Activated CD8-positive, alpha-beta memory T cell treated with anti-CD3 and anti-CD28 coated beads, Interleukin-2, amount 10 ng/mL, durations not matched to agents 7 days and 5 days (primary cell): ENCODE results near the gene STARD13. TPM values are rescaled to one million over a fixed set of nuclear protein-coding genes. Genes with fewer than 3 reads are reported as not detected.

Experiments used
- ATAC-seq: fragments of 150-1000 bp; cut with Tn5 transposase; one replicate; pipeline ENCODE4 v1.10.0; 2021; ENCODE audit warnings: moderate library complexity
- CTCF ChIA-PET: fragments of 350-600 bp; sonication (Branson Sonifier 250); formaldehyde crosslinking; loops from one replicate; lab custom pipeline; 2021; ENCODE audit warnings: antibody characterized with exemption; lab: Charles Lee
- DNase-seq: peaks from one replicate; pipeline ENCODE4 v3.0.0-alpha.2; 2020
- H3K27ac Mint-ChIP-seq: one replicate; pipeline ENCODE4 v1.8.0; 2021; ENCODE audit warnings: mild to moderate bottlenecking, mixed read lengths
- H3K27me3 Mint-ChIP-seq: one replicate; pipeline ENCODE4 v1.8.0; 2021; ENCODE audit warnings: mixed read lengths
- H3K36me3 Mint-ChIP-seq: one replicate; pipeline ENCODE4 v1.8.0; 2021; ENCODE audit warnings: mild to moderate bottlenecking, mixed read lengths
- H3K4me1 Mint-ChIP-seq: one replicate; pipeline ENCODE4 v1.8.0; 2021; ENCODE audit warnings: mixed read lengths
- H3K4me3 Mint-ChIP-seq: one replicate; pipeline ENCODE4 v1.8.0; 2021; ENCODE audit warnings: mild to moderate bottlenecking, moderate library complexity, mixed read lengths
- H3K9me3 Mint-ChIP-seq: one replicate; pipeline ENCODE4 v1.8.0; 2022; ENCODE audit warnings: low read depth, mixed read lengths
- total RNA-seq, 2 experiments: library from RNA; stranded (reverse); gene quantifications; one replicate each; pipeline ENCODE4 v1.2.3, GENCODE V29; 2021

STARD13 gene
- total RNA-seq, 2 experiments from 2014 or later: 1.2 to 1.5 TPM

DNA sequence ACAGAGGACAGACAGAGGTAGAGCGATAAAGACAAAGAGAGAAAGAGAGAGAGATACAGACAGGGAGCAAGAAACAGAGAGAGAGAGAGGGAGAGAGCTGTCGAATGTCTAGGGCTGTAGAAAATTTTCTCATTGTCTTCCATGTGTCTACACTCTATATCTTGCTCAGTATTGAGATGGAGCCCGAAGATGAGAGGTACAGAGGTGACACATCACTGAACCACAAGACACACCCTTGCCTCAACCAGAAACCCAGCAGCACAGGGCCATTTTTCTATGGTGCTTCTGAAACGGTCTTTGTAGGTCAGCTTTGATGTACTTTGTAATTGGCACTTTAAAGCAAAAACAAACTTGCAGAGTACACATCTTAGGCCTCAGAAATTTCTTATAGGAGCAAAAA is 157.4 kb downstream of the STARD13 start:
- Mint-ChIP-seq H3K4me1 (peaks cover 9% of the 10 kb centered on the region), H3K36me3 (no peaks in the 10 kb centered on the region), H3K4me3 (no peak overlapping the region), H3K9me3 (no peaks in the 10 kb centered on the region), H3K27me3 (no peaks in the 10 kb centered on the region), H3K27ac (no peak overlapping the region)
- DNase-seq: no peak
- CTCF ChIA-PET: no interaction called here
- ATAC-seq: peak; percentile 47

DNA sequence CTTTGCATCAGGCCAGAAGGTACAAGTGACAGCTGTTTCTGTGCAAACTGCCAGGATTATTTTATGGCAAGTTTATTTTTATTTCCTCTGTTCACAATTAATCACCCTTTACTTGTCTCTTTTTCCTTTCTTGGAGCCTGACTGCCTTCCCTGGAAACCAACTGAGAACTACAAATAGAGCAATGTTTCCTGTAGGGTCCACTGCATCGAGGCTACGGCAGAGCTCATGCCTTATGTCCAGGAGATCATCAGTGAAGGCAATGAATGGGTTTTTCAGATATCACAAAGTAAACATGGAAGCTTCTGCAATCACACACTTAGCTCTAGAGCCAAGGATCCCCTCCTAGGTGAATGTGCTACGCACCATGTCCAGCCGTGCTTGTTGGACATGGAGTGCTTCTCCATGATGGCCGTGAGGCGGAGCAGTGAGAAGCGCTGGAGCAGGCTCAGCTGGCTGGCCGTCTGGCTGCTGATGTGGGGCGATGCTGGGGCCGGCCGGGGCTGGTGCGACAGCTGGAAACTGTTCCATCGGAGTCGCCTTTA is 158.5 kb downstream of the STARD13 start:
- no peak for ATAC-seq
- CTCF ChIA-PET: no interaction called here
- Mint-ChIP-seq H3K36me3 (no peaks in the 10 kb centered on the region), H3K4me3 (no peak overlapping the region), H3K9me3 (no peaks in the 10 kb centered on the region), H3K27ac (no peak overlapping the region), H3K27me3 (no peaks in the 10 kb centered on the region), H3K4me1 (peaks cover 9% of the 10 kb centered on the region)
- DNase-seq: no peak

DNA sequence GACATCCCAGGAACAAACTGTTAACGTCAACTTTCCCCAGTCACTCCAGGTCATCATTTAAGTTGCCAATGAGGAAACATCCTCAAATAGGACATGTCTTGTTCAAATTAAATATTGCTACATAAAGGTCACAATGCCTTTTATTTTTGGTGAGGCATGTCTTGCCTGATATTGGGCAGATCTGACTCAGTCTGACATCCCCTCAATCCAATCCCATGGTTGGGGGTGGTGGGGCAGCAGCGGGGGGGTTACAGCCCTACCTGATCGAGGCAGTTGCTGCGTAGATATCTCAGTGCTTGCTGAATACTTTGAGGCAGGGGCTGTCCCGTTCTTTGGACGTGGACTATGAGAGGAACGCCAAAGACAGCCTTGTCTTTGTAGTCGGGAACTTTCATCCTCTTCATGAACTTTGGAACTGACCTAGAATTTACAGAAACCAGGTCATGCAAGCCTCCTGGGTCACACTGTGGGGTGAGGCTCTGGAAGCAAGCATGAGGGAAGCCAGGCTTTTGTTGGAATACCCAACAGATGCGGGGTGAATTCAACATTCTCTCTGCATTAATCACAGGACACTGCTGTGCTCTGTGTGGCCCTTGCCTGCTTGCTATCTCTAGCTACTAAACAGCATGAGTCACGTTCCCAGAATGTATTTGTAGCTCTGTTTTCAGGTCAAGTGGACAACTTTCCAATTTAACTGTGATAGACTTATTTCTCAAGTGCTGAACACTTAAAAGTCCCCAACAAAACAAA is 159.6 kb downstream of the STARD13 start:
- Mint-ChIP-seq H3K27me3 (no peaks in the 10 kb centered on the region), H3K4me3 (no peak overlapping the region), H3K9me3 (no peaks in the 10 kb centered on the region), H3K27ac (no peak overlapping the region), H3K36me3 (no peaks in the 10 kb centered on the region), H3K4me1 (peaks cover 9% of the 10 kb centered on the region)
- DNase-seq (no peak), ATAC-seq (no peak)
- CTCF ChIA-PET: no interaction called here

DNA sequence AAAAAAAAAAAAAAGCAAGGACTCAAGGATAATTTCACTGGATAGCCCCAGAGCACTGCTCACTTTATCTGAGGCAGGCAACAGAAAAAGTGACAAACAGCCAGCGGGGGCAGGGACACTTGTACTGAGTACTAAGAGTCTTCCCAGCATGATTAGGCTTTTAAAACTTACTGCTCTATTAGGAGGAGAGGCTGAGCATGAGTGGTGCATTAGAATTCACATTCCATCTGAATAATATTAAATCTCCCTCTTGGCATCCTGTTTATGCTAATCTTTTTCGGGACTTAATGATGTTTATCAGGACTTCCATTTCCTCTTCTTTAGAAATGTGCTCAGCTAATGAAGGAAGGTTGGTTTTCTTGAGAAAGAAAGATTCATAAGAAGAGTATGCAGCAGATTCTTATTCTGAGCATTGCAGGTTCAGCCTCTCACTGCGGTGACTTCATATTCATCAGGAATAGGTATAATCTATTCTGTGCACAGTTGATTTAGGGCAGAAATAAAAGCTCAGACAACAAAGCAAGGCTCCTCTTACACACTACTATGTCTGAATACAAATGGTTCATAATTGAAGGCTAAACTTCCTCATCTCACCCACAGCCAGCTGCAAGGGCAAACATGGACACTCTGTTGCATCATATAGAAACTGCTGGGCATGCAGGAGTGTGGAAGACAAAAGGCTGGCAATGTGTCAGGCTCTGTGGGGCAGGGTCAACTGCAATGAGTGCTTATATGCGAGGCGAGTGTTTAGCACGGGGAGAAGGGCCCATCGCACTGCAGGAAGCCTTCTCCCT is 162.3 kb downstream of the STARD13 start:
- no peaks in the 10 kb centered on the region for H3K9me3 Mint-ChIP-seq
- CTCF ChIA-PET: no interaction called here
- no peaks in the 10 kb centered on the region for H3K36me3 Mint-ChIP-seq
- DNase-seq: no peak
- peaks cover 6% of the 10 kb centered on the region for H3K4me1 Mint-ChIP-seq
- H3K27me3 Mint-ChIP-seq: no peaks in the 10 kb centered on the region
- no peak for ATAC-seq
- no peak overlapping the region for H3K27ac Mint-ChIP-seq
- H3K4me3 Mint-ChIP-seq: no peak overlapping the region

DNA sequence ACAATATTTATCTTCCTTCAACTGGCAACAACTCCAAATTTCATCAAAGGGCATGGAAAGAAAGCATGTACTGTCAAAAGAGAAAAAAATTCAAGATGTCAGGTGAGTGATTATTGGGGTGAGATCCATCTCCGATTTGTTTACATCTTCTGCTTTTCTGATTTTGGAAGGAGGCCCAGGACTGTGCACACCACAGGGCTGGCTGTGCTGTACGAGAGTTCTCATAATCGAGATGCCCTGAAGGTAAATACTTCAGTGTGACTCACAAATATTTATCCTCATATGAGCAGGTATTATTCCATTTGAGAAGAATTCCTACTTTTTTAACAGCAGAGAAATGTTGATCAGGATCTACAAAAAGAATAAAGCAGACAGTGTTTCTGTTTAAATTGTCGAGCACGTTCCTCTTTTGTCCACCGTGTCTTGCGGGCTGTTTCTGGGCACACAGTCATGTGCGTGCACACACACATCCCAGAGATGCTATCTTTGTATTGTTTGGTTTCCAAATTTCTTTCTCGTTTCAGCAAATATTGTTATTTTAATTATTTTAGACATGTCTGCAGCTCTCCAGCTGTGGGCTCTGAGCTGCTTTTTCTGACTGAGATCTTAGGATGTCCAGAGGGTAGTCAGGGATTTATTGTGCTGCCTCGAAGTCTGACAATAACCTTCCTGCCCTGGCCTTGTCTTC is 165.6 kb downstream of the STARD13 start:
- Mint-ChIP-seq H3K9me3 (no peaks in the 10 kb centered on the region), H3K36me3 (no peaks in the 10 kb centered on the region), H3K4me1 (no peaks in the 10 kb centered on the region), H3K27ac (no peak overlapping the region), H3K4me3 (no peak overlapping the region), H3K27me3 (peaks cover 3% of the 10 kb centered on the region)
- DNase-seq: no peak
- CTCF ChIA-PET: no interaction called here
- ATAC-seq: no peak

DNA sequence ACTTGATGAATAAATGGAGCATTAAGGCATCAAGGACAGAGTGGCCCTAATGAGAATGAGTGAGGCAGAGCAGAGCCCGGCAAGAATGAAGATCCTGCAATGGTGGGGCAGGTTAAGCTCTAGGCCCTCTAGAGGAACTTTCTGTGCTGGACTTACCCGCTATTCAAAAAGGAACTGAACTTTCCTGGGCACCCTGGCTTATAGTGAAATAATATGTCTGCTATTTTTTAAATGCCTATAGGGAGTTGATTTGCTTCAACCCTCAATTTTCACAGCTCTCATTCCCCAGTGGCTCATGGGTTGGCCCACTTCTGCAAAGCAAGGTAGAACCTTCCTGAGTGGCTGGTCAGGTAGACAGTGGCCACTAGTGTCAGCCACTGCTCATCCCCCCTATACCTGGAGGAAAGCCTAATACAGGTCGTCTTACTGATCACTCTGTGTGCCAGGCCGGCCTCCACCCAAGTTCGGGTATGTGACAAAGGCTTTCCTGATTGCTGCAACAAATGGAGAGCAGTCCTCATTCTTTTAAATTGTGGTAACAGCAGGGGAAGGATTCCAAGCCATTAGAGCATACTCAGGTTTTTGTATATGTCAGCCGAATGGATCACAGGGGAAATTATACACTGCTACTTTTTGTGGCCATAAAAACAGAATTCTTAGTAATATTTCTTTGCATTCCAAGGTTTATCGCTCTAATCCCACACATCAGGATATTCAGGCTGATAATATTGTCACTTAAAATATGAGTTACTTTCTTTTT is 166.4 kb downstream of the STARD13 start:
- Mint-ChIP-seq H3K27ac (no peak overlapping the region), H3K27me3 (peaks cover 5% of the 10 kb centered on the region), H3K36me3 (no peaks in the 10 kb centered on the region), H3K4me3 (no peak overlapping the region), H3K4me1 (no peaks in the 10 kb centered on the region), H3K9me3 (no peaks in the 10 kb centered on the region)
- DNase-seq (no peak), ATAC-seq (no peak)
- CTCF ChIA-PET: no interaction called here

DNA sequence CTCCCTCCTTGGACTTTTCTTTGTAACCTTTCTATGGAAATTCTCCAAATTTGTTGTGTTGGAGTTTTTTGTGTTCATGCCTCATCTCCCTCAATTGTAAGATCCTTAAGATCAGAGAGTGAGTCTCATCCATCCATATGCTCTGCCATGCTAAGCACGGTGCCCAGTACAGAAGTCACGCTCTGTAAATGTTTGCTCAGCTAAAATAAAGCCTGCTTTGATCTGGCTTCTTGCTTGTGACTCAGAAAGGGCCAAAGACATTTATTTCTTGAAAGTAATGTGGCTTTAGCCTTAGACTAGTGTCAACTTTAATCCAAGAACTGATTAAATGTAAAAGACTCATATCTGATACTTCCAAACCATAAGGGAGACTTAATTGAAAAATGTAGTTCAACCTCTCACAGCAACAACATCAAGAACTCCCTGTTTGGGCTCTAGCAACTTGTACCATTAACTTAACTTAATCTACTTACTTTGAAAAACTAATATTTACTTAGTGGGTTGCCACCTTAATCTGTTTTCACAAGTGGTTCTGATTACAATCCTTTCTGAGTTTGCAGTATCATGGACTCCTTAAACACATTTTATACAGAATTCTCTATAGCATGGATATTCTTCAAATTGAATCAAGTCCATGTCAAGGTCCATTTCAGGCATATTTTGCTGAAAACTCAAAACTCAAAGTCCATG is 169.1 kb downstream of the STARD13 start:
- Mint-ChIP-seq H3K4me3 (no peak overlapping the region), H3K9me3 (no peaks in the 10 kb centered on the region), H3K4me1 (no peaks in the 10 kb centered on the region), H3K27ac (no peak overlapping the region), H3K36me3 (no peaks in the 10 kb centered on the region), H3K27me3 (peaks cover 5% of the 10 kb centered on the region)
- ATAC-seq: no peak
- CTCF ChIA-PET: no interaction called here
- DNase-seq: no peak

DNA sequence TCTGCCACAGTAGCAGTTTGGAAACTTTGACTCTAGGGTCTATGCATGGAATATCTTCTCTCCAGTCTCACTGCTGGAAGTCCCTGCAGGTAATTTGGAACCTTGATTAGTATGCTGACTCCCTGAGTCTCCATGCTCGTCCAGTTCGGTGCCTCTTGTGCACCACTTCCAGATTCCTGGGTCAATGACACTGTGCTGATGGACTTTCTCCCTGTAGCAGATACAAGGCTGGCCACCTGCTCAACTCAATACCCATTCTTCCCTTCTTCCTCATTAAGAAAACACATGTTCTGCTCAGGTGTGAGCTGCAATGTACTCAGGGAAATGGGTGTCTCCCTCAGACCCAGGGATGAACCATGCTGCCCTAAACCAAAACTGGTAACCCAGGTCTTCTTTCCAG is 170.3 kb downstream of the STARD13 start:
- Mint-ChIP-seq H3K27me3 (peaks cover 5% of the 10 kb centered on the region), H3K9me3 (no peaks in the 10 kb centered on the region), H3K4me3 (no peak overlapping the region), H3K4me1 (no peaks in the 10 kb centered on the region), H3K27ac (no peak overlapping the region), H3K36me3 (no peaks in the 10 kb centered on the region)
- CTCF ChIA-PET: no interaction called here
- DNase-seq (no peak), ATAC-seq (no peak)

DNA sequence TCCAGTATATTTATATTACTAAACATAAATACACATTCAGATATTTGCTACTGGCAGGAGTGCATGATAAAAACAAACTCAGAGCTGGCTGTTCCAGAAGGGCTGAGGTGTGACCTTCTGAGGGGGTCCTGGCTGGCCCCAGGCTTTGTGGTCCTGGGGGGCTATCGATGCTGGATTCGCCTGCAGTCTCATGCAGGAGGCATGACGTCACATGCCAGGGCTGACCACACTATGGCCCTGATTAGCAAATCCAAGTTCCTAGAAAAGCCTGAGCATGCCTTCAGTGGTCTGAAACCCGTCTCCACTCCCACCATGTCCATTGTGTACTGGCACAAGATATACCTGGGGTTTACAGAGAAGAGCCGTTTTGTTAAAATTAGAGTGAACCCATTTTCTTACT is 171.4 kb downstream of the STARD13 start:
- H3K4me1 Mint-ChIP-seq: no peaks in the 10 kb centered on the region
- H3K9me3 Mint-ChIP-seq: no peaks in the 10 kb centered on the region
- peaks cover 5% of the 10 kb centered on the region for H3K27me3 Mint-ChIP-seq
- H3K36me3 Mint-ChIP-seq: no peaks in the 10 kb centered on the region
- no peak overlapping the region for H3K4me3 Mint-ChIP-seq
- ATAC-seq (no peak), DNase-seq (no peak)
- CTCF ChIA-PET: no interaction called here
- H3K27ac Mint-ChIP-seq: no peak overlapping the region

DNA sequence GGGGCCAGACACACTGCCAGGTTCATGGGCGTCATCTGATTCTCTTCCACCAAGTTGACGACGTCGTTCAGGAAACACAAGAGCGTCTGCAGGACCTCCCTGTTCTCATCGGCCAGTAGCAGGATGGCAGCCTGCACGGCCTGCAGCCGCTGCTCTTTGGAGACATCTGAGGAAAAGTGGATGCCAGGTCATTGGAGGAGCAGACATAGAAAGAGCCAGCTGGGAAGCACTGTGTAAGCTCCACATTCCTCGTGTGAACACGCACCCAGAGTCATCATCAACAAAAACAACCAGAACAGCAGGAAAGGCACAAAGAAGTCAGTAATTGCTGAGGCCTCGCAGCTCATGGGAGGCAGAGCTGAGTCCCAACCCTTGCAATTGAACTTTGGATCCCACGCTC is 172.8 kb downstream of the STARD13 start:
- Mint-ChIP-seq H3K9me3 (no peaks in the 10 kb centered on the region), H3K36me3 (no peaks in the 10 kb centered on the region), H3K27me3 (peaks cover 5% of the 10 kb centered on the region), H3K4me1 (no peaks in the 10 kb centered on the region), H3K4me3 (no peak overlapping the region), H3K27ac (no peak overlapping the region)
- DNase-seq (no peak), ATAC-seq (no peak)
- CTCF ChIA-PET: no interaction called here

DNA sequence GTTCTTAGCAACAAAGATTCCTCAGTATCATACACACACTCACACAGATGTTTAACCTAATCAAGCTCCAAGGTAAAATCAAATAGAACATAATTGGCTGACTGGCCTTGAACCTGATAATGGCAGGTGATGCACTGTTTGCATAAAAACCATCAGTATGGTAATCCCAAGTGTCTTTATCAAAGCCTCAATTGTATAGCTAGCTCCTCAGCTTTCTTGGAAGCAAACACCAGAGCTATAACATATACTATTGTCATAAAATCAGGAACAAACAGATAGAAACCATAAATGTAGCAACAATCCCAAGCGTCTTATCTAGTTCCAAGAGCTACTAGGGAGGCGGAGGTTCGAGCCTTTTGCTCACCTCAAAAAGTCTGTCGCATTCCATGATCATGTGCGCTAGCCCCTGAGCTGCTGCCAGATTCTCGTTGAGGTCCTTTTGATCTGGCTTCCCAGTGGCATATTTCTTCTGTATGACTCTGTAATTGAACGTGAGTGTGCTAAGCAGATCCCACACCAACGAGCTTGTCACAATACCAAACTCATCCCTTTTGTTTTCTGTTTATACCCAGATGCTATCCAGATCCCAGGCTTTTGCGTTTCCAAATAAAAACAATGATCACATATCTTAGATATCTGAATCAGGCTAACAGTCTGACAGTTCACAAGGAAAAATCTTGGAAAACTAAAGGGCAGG is 174.0 kb downstream of the STARD13 start:
- Mint-ChIP-seq H3K4me3 (no peak overlapping the region), H3K27me3 (peaks cover 11% of the 10 kb centered on the region), H3K36me3 (no peaks in the 10 kb centered on the region), H3K4me1 (no peaks in the 10 kb centered on the region), H3K27ac (no peak overlapping the region), H3K9me3 (no peaks in the 10 kb centered on the region)
- no peak for ATAC-seq
- no peak for DNase-seq
- CTCF ChIA-PET: no interaction called here

DNA sequence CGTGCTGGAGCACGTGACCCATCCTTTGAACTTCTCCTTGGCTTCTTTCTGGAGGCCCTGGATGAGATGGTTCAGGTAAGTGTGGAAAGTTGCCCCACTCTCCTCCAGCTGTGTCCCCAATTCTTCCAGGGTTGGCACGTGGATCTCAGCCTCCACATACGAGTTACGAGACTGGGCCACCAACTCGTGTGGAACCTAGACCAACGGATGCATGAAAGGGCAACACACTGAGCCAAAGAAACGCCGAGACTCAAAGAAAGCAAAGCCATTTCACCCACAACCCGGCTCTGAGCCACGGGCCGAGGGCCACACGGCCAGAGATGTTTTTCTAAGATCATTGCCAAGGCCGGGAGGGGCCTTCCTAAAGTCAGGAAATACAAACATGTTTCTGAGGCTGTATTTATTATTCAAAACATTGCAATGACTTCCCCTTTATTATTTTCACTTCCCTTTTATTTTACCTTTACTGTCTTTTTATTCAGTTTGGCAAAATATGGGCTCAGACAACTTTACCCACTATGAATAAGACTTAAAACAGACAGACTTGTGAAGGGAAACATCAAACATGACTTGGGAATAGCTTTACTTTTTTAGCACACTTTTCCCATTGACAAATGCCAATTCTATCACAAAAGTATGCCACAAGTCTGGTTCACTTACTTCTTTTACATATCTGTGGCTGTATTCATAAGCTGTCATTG is 174.7 kb downstream of the STARD13 start:
- ATAC-seq (no peak), DNase-seq (no peak)
- no peaks in the 10 kb centered on the region for H3K36me3 Mint-ChIP-seq
- no peak overlapping the region for H3K27ac Mint-ChIP-seq
- H3K27me3 Mint-ChIP-seq: peaks cover 12% of the 10 kb centered on the region
- no peaks in the 10 kb centered on the region for H3K4me1 Mint-ChIP-seq
- CTCF ChIA-PET: no interaction called here
- no peaks in the 10 kb centered on the region for H3K9me3 Mint-ChIP-seq
- H3K4me3 Mint-ChIP-seq: no peak overlapping the region
